ENCODE measurements around the gene PTMS.

DNA sequence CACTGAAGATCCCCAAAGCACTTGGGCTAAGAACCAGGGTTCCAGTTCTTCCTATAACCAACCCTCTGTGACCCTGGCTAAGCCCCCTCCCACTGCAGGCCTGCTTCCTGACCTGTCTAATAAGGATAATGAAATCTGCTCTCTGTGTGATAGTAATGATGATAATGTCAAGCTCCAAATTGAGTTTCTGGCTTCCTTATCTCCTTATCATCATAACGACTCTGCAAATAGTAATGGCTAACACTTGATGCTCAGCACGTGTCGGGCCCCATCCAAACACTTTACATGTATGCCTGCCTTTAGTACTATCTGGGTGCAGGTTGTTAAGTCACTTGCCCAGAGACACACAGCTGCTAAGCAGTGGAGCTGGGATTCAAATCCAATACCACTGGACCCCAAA, 50.4 kb downstream of the PTMS start:
- TF ChIP-seq ZFX (CRISPR knock-in tag; IDR thresholded peaks at IDR 0.05; ENCODE audit: low read depth) (no peak), SMC3 (IDR thresholded peaks at IDR 0.05; ENCODE audit: low read length) (no peak), SMARCC2 (IDR thresholded peaks at IDR 0.05) (no peak), KAT2B (IDR thresholded peaks at IDR 0.05; ENCODE audit: borderline replicate concordance, low read depth, low read length) (no peak), POLR2A (IDR thresholded peaks at IDR 0.05; ENCODE audit: insufficient read depth in 1 of 2, low read depth in 2 of 2, low read length in 2 of 2) (no peak), EZH2 (conservative IDR thresholded peaks at IDR 0.05; ENCODE audit: low read depth, low read length) (no peak)
- TF ChIP-seq, protein P1, sequence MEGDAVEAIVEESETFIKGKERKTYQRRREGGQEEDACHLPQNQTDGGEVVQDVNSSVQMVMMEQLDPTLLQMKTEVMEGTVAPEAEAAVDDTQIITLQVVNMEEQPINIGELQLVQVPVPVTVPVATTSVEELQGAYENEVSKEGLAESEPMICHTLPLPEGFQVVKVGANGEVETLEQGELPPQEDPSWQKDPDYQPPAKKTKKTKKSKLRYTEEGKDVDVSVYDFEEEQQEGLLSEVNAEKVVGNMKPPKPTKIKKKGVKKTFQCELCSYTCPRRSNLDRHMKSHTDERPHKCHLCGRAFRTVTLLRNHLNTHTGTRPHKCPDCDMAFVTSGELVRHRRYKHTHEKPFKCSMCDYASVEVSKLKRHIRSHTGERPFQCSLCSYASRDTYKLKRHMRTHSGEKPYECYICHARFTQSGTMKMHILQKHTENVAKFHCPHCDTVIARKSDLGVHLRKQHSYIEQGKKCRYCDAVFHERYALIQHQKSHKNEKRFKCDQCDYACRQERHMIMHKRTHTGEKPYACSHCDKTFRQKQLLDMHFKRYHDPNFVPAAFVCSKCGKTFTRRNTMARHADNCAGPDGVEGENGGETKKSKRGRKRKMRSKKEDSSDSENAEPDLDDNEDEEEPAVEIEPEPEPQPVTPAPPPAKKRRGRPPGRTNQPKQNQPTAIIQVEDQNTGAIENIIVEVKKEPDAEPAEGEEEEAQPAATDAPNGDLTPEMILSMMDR (CRISPR knock-in tag; IDR thresholded peaks at IDR 0.05) = no peak
- TF ChIP-seq, protein P2, sequence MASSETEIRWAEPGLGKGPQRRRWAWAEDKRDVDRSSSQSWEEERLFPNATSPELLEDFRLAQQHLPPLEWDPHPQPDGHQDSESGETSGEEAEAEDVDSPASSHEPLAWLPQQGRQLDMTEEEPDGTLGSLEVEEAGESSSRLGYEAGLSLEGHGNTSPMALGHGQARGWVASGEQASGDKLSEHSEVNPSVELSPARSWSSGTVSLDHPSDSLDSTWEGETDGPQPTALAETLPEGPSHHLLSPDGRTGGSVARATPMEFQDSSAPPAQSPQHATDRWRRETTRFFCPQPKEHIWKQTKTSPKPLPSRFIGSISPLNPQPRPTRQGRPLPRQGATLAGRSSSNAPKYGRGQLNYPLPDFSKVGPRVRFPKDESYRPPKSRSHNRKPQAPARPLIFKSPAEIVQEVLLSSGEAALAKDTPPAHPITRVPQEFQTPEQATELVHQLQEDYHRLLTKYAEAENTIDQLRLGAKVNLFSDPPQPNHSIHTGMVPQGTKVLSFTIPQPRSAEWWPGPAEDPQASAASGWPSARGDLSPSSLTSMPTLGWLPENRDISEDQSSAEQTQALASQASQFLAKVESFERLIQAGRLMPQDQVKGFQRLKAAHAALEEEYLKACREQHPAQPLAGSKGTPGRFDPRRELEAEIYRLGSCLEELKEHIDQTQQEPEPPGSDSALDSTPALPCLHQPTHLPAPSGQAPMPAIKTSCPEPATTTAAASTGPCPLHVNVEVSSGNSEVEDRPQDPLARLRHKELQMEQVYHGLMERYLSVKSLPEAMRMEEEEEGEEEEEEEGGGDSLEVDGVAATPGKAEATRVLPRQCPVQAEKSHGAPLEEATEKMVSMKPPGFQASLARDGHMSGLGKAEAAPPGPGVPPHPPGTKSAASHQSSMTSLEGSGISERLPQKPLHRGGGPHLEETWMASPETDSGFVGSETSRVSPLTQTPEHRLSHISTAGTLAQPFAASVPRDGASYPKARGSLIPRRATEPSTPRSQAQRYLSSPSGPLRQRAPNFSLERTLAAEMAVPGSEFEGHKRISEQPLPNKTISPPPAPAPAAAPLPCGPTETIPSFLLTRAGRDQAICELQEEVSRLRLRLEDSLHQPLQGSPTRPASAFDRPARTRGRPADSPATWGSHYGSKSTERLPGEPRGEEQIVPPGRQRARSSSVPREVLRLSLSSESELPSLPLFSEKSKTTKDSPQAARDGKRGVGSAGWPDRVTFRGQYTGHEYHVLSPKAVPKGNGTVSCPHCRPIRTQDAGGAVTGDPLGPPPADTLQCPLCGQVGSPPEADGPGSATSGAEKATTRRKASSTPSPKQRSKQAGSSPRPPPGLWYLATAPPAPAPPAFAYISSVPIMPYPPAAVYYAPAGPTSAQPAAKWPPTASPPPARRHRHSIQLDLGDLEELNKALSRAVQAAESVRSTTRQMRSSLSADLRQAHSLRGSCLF (CRISPR knock-in tag; IDR thresholded peaks at IDR 0.05; ENCODE audit: borderline replicate concordance) = no peak
- TF ChIP-seq, protein P3, sequence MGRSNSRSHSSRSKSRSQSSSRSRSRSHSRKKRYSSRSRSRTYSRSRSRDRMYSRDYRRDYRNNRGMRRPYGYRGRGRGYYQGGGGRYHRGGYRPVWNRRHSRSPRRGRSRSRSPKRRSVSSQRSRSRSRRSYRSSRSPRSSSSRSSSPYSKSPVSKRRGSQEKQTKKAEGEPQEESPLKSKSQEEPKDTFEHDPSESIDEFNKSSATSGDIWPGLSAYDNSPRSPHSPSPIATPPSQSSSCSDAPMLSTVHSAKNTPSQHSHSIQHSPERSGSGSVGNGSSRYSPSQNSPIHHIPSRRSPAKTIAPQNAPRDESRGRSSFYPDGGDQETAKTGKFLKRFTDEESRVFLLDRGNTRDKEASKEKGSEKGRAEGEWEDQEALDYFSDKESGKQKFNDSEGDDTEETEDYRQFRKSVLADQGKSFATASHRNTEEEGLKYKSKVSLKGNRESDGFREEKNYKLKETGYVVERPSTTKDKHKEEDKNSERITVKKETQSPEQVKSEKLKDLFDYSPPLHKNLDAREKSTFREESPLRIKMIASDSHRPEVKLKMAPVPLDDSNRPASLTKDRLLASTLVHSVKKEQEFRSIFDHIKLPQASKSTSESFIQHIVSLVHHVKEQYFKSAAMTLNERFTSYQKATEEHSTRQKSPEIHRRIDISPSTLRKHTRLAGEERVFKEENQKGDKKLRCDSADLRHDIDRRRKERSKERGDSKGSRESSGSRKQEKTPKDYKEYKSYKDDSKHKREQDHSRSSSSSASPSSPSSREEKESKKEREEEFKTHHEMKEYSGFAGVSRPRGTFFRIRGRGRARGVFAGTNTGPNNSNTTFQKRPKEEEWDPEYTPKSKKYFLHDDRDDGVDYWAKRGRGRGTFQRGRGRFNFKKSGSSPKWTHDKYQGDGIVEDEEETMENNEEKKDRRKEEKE (IDR thresholded peaks at IDR 0.05) = no peak

Measured in HepG2 (cell line).